B cell (primary cell): ENCODE results near the gene NKAPL. TPM values are rescaled to one million over a fixed set of nuclear protein-coding genes. Genes with fewer than 3 reads are reported as not detected.

Experiments
- ATAC-seq: fragments of 200-7000 bp; cut with Tn5 transposase; one replicate; pipeline ENCODE4 v1.10.0; 2021; ENCODE audit warnings: low read depth, mild to moderate bottlenecking, moderate number of reproducible peaks, moderate library complexity
- CTCF ChIA-PET: fragments of 350-600 bp; sonication (Branson Sonifier 250); formaldehyde crosslinking; loops from one replicate; lab custom pipeline; 2021; ENCODE audit warnings: antibody characterized with exemption, inconsistent platforms; lab: Charles Lee
- POLR2A ChIA-PET: fragments of 350-600 bp; sonication (Branson Sonifier 250); formaldehyde crosslinking; loops from one replicate; lab custom pipeline; 2021; ENCODE audit warnings: antibody characterized with exemption; lab: Charles Lee
- DNase-seq: peaks from one replicate; pipeline ENCODE4 v3.0.0; 2013
- H2AFZ ChIP-seq: 2 replicates; pipeline ENCODE4 v1.6.1; 2012; ENCODE audit warnings: mild to moderate bottlenecking, low read depth, low read length; ENCODE audit not compliant: insufficient read depth, poor library complexity, severe bottlenecking
- H3K27ac ChIP-seq, 2 donors: 1 replicate in 1 of 2; 2 replicates in 1 of 2; pipeline ENCODE4 v1.5.1; 2012 to 2013; ENCODE audit warnings: low read length in 2 of 2, mild to moderate bottlenecking in 2 of 2, moderate library complexity in 1 of 2
- H3K27me3 ChIP-seq, 4 experiments: fragments of 200-600 bp in 1 of 4; sonication (generic) in 1 of 4; replicated peaks in 1 of 4; 1 replicate in 2 of 4; 2 replicates in 2 of 4; pipeline versions ENCODE4 v1.6.1 to v1.7.0; 2013 to 2016; ENCODE audit warnings: low read length in 3 of 4, mild to moderate bottlenecking in 2 of 4, mixed read lengths in 1 of 4, moderate library complexity in 1 of 4; ENCODE audit not compliant: insufficient read depth in 4 of 4, control insufficient read depth in 3 of 4; ENCODE audit errors: control extremely low read depth in 1 of 4
- H3K36me3 ChIP-seq, 2 experiments: replicated peaks in 1 of 2; 1 replicate in 1 of 2; 2 replicates in 1 of 2; pipeline versions ENCODE4 v1.6.1 to v1.7.1; 2013; ENCODE audit warnings: low read length in 1 of 2; ENCODE audit not compliant: insufficient read depth in 2 of 2, control insufficient read depth in 1 of 2; ENCODE audit errors: control extremely low read depth in 1 of 2, extremely low read depth in 1 of 2
- H3K4me1 ChIP-seq, 2 donors: fragments of 200-600 bp in 1 of 2; sonication (generic) in 1 of 2; 1 replicate in 1 of 2; 2 replicates in 1 of 2; pipeline versions ENCODE4 v1.5.1 to v1.6.1; 2013 to 2017; ENCODE audit warnings: low read length in 2 of 2; ENCODE audit not compliant: control insufficient read depth in 2 of 2, insufficient read depth in 2 of 2
- H3K4me2 ChIP-seq: replicated peaks from 2 replicates; pipeline ENCODE3; 2012; ENCODE audit warnings: mild to moderate bottlenecking, low read depth, low read length; ENCODE audit not compliant: poor library complexity, severe bottlenecking
- H3K4me3 ChIP-seq, 5 experiments: fragments of 200-600 bp in 1 of 5; sonication (generic) in 1 of 5; 1 replicate in 3 of 5; 2 replicates in 2 of 5; pipeline versions ENCODE4 v1.5.1 to v1.7.0; 2011 to 2016; ENCODE audit warnings: low read length in 4 of 5, mild to moderate bottlenecking in 4 of 5, low read depth in 2 of 5, control low read depth in 1 of 5, moderate library complexity in 1 of 5; ENCODE audit not compliant: insufficient read depth in 1 of 5; ENCODE audit errors: control extremely low read depth in 1 of 5, extremely low read depth in 1 of 5
- H3K79me2 ChIP-seq: fragments of 200-600 bp; sonication (generic); one replicate; pipeline ENCODE4 v1.6.0; 2016; ENCODE audit warnings: low read length; ENCODE audit not compliant: control insufficient read depth, insufficient read depth
- H3K9ac ChIP-seq: fragments of 200-600 bp; sonication (generic); 2 replicates; pipeline ENCODE4 v1.6.1; 2017; ENCODE audit warnings: mild to moderate bottlenecking, low read length, moderate library complexity
- H3K9me3 ChIP-seq, 3 donors: one replicate each; pipeline versions ENCODE4 v1.6.1 to v1.7.1; 2013; ENCODE audit warnings: low read length in 2 of 3; ENCODE audit not compliant: control insufficient read depth in 2 of 3, insufficient read depth in 1 of 3; ENCODE audit errors: control extremely low read depth in 1 of 3
- H4K20me1 ChIP-seq: 2 replicates; pipeline ENCODE4 v1.6.0; 2012; ENCODE audit warnings: mild to moderate bottlenecking, low read length; ENCODE audit not compliant: insufficient read depth, control insufficient read depth, poor library complexity, severe bottlenecking
- H3K27ac Mint-ChIP-seq: one replicate; pipeline ENCODE4 v1.8.0; 2021; ENCODE audit warnings: mixed read lengths
- H3K27me3 Mint-ChIP-seq: one replicate; pipeline ENCODE4 v1.8.0; 2021; ENCODE audit warnings: mixed read lengths
- H3K4me1 Mint-ChIP-seq: one replicate; pipeline ENCODE4 v1.8.0; 2021; ENCODE audit warnings: mixed read lengths
- H3K4me3 Mint-ChIP-seq: one replicate; pipeline ENCODE4 v1.8.0; 2021; ENCODE audit warnings: mixed read lengths
- H3K9me3 Mint-ChIP-seq: one replicate; pipeline ENCODE4 v1.8.0; 2022; ENCODE audit warnings: mixed read lengths; ENCODE audit not compliant: insufficient read depth
- CTCF ChIP-seq: fragments of 200-600 bp; IDR thresholded peaks from one replicate; pipeline ENCODE4 v1.8.0; 2022; ENCODE audit warnings: antibody characterized with exemption, mild to moderate bottlenecking
- EZH2 ChIP-seq: IDR thresholded peaks from 2 replicates; pipeline ENCODE4 v1.6.1; 2012; ENCODE audit warnings: borderline replicate concordance, low read depth, mild to moderate bottlenecking, moderate library complexity, low read length; ENCODE audit not compliant: insufficient read depth, poor library complexity, severe bottlenecking
- WGBS: methylation state at CpG from one replicate; pipeline ENCODE4 v1.1.5; 2013; ENCODE audit warnings: missing lambda C conversion rate; ENCODE audit not compliant: insufficient coverage; 5-methylcytosine and 5-hydroxymethylcytosine counted together
- intact Hi-C: fragments of 100-400 bp; cut with micrococcal nuclease; formaldehyde crosslinking; loops from one replicate; pipeline ENCODE4 v1.10.0; 2022
- polyA plus RNA-seq: library from polyadenylated mRNA; depleted of rRNA; stranded (reverse); fragments of >200 nt; gene quantifications from 2 replicates; pipeline ENCODE4 v1.2.3, GENCODE V29; 2012
- total RNA-seq, 2 donors: library from RNA; stranded (reverse); fragments of 120-200 nt in 1 of 2; gene quantifications; 1 replicate in 1 of 2; 2 replicates in 1 of 2; pipeline versions ENCODE4 v1.2.3 to v1.2.4, GENCODE V29; 2013 to 2022

NKAPL gene
- total and polyA plus RNA-seq, 2 donors (not counting 1 experiment from before 2014, with no cell fraction given), result 0.52 TPM; not detected in 1

- H3K4me3 ChIP-seq, result peak within 1 kb of the TSS; percentile 59 to 99 (median 94)
Observed at GRCh38 chr6:28252009-28252975, 6.8 kb upstream of the NKAPL start, which contains the start of gene ZKSCAN4. TSS of gene ZKSCAN4 (minus strand) at chr6:28252269. CDS start at chr6:28251980, 289 bp downstream.

More at GRCh38 chr6:28252009-28252975, 6.8 kb upstream of the NKAPL start, which contains the start of gene ZKSCAN4:
- H3K79me2 ChIP-seq, result peaks cover 17% of the 10 kb centered on the region
- ATAC-seq (peak; percentile 90), DNase-seq (peak; percentile 89)
- peak within 1 kb of the TSS; percentile 96 for H3K9ac ChIP-seq
- peak within 1 kb of the TSS; percentile 22 to 58 for H3K27ac ChIP-seq
- Mint-ChIP-seq H3K4me3 (peak within 1 kb of the TSS; percentile 98), H3K27ac (peak within 1 kb of the TSS; percentile 78), H3K4me1 (peaks cover 31% of the 10 kb centered on the region), H3K27me3 (no peaks in the 10 kb centered on the region), H3K9me3 (no peaks in the 10 kb centered on the region)
- peaks cover 0 to 3% (median 2%) of the 10 kb centered on the region in 4 experiments for H3K27me3 ChIP-seq
- WGBS, result 5% methylated on average over 7 of the region's 14 CpGs
- H2AFZ ChIP-seq, result peak within 1 kb of the TSS; percentile 100
- TF ChIP-seq CTCF (no peak), EZH2 (no peak)
- peaks cover 0 to 4% of the 10 kb centered on the region in 2 experiments for H3K36me3 ChIP-seq
- peaks cover 0 to 4% (median 0%) of the 10 kb centered on the region in 3 donors for H3K9me3 ChIP-seq
- intact Hi-C loops, result loop anchor here (1.0 to 2.0 kb wide), 10 partner anchors 15 to 863 kb away; partner anchors contain the start of genes PGBD1, ZKSCAN8, ZNF391 and ZSCAN12
- peak within 1 kb of the TSS; percentile 90 for H3K4me2 ChIP-seq
- no peaks in the 10 kb centered on the region for H4K20me1 ChIP-seq
- POLR2A ChIA-PET, result interaction anchor here (0.6 to 1.2 kb wide), 5 partner anchors 15 to 172 kb away, joined by 3 to 12 read pairs (median 10); partner anchors contain the start of genes ZKSCAN8, ZNF165 and ZSCAN26
- peaks cover 14 to 20% of the 10 kb centered on the region in 2 donors for H3K4me1 ChIP-seq
- CTCF ChIA-PET, result interaction anchor here (0.5 to 2.4 kb wide), 10 partner anchors 9 to 147 kb away, joined by 3 to 24 read pairs (median 6); partner anchors contain the start of genes ZKSCAN8, ZSCAN12 and ZSCAN26
